Panc1 (cell line): ENCODE results near the gene SEMA7A.

Experiments
- CTCF ChIP-seq: fragments of 450-650 bp; IDR thresholded peaks from 2 replicates; pipeline ENCODE4 v1.5.1; 2017; ENCODE audit warnings: mild to moderate bottlenecking
- POLR2AphosphoS5 ChIP-seq: IDR thresholded peaks from 2 replicates; pipeline ENCODE4 v1.6.1; 2012; ENCODE audit warnings: mild to moderate bottlenecking, low read depth, low read length, moderate library complexity
- REST ChIP-seq, 2 experiments: IDR thresholded peaks; 2 replicates each; pipeline ENCODE4 v1.6.1; 2011 to 2012; ENCODE audit warnings: low read depth in 2 of 2, control low read depth in 1 of 2, low read length in 1 of 2, mild to moderate bottlenecking in 1 of 2, moderate library complexity in 1 of 2; ENCODE audit not compliant: insufficient read depth in 1 of 2
- SIN3A ChIP-seq: IDR thresholded peaks from 2 replicates; pipeline ENCODE4 v1.6.1; 2012; ENCODE audit warnings: low read depth, mild to moderate bottlenecking, low read length, moderate library complexity, borderline replicate concordance; ENCODE audit not compliant: insufficient read depth
- TCF7L2 ChIP-seq: IDR thresholded peaks from 2 replicates; pipeline ENCODE4 v1.6.1; 2011; ENCODE audit warnings: mild to moderate bottlenecking, low read depth, low read length, inconsistent platforms

GRCh38 chr15:74381481-74381880 is 52.3 kb downstream of the SEMA7A start:
- TF ChIP-seq CTCF (no peak), TCF7L2 (no peak), POLR2AphosphoS5 (no peak), REST (IDR thresholded peaks at IDR 0.05; ENCODE audit: insufficient read depth in 1 of 2, low read depth in 2 of 2, low read length in 1 of 2) (no peak), SIN3A (no peak)
